Transverse colon (tissue), 4 donors: ENCODE data around the gene YWHAQ. TPM values are rescaled to one million over a fixed set of nuclear protein-coding genes. Genes with fewer than 3 reads are reported as not detected.
A peak's percentile ranks its signal among the peaks of the same experiment; 100 is the strongest.
"Not testable (repeated sequence)": the region's sequence is repeated elsewhere in the genome, so short reads cannot be mapped to it uniquely, and the experiment has no call there.

ENCODE experiments used
- DNase-seq: peaks from one replicate; pipeline ENCODE4 v3.0.0-alpha.2; 2019
- H3K27ac ChIP-seq, 4 donors: fragments of 200-600 bp; sonication (generic); 2 replicates each; pipeline ENCODE4 v1.5.1; 2016 to 2018; ENCODE audit warnings: inconsistent platforms in 4 of 4
- H3K27me3 ChIP-seq: fragments of 200-600 bp; sonication (generic); 2 replicates; pipeline ENCODE4 v1.5.1; 2017; ENCODE audit warnings: inconsistent platforms
- H3K36me3 ChIP-seq, 4 donors: fragments of 200-600 bp; sonication (generic); 2 replicates each; pipeline ENCODE4 v1.5.1; 2017 to 2019; ENCODE audit warnings: inconsistent platforms in 4 of 4
- H3K4me1 ChIP-seq, 4 donors: fragments of 200-600 bp; sonication (generic); 2 replicates each; pipeline ENCODE4 v1.5.1; 2017 to 2020; ENCODE audit warnings: inconsistent platforms in 4 of 4
- H3K4me3 ChIP-seq, 4 donors: fragments of 200-600 bp; sonication (generic); 1 replicate in 1 of 4; 2 replicates in 3 of 4; pipeline versions ENCODE4 v1.5.1 to v1.6.1; 2017 to 2019; ENCODE audit warnings: inconsistent platforms in 4 of 4
- H3K9me3 ChIP-seq, 2 donors: fragments of 200-600 bp; sonication (generic); 2 replicates each; pipeline ENCODE4 v1.5.1; 2017 to 2019; ENCODE audit warnings: inconsistent platforms in 2 of 2
- CTCF ChIP-seq, 5 experiments: fragments of 200-600 bp in 3 of 5; fragments of 450-650 bp in 2 of 5; sonication (generic) in 3 of 5; IDR thresholded peaks; 1 replicate in 2 of 5; 2 replicates in 3 of 5; pipeline ENCODE4 v1.5.1; 2016 to 2017; ENCODE audit warnings: antibody characterized with exemption in 5 of 5, inconsistent platforms in 3 of 5, mild to moderate bottlenecking in 2 of 5, moderate library complexity in 1 of 5
- EP300 ChIP-seq: sonication (generic); formaldehyde crosslinking; IDR thresholded peaks from one replicate; pipeline ENCODE4 v1.6.1; 2017; ENCODE audit warnings: antibody characterized with exemption, low read depth
- POLR2A ChIP-seq: fragments of 450-650 bp; IDR thresholded peaks from one replicate; pipeline ENCODE4 v1.6.1; 2016; ENCODE audit warnings: antibody characterized with exemption, mild to moderate bottlenecking, moderate library complexity
- POLR2AphosphoS5 ChIP-seq, 3 donors: sonication (generic); formaldehyde crosslinking; IDR thresholded peaks; one replicate each; pipeline ENCODE4 v1.6.1; 2016; ENCODE audit warnings: antibody characterized with exemption in 3 of 3
- WGBS, 2 donors: methylation state at CpG; one replicate each; pipeline ENCODE4 v1.1.5; 2018; ENCODE audit warnings: low coverage in 1 of 2; 5-methylcytosine and 5-hydroxymethylcytosine counted together
- in situ Hi-C, 4 donors: fragments of 200-750 bp; cut with MboI; loops; one replicate each; pipeline versions ENCODE4 v1.15.0 to v1.15.1; 2017; ENCODE audit warnings: low sequenced_read_pairs in 3 of 4, low pct_ligation_motif_present in 1 of 4, low pct_unique_long_range_greater_than_20kb in 1 of 4
- intact Hi-C: fragments of 100-400 bp; cut with DNase I; formaldehyde crosslinking; loops from one replicate; pipeline ENCODE4 v1.15.1; 2023; ENCODE audit warnings: low total_unique reads
- total RNA-seq, 4 donors: library from RNA; depleted of rRNA; stranded (reverse); fragments of >200 nt; gene quantifications; one replicate each; pipeline ENCODE4 v1.1.0, GENCODE V29; 2016

Gene YWHAQ
- total RNA-seq, 4 donors from 2014 or later = 84.0 to 189 (median 145) TPM

GRCh38 chr2:9611549-9611912 is 19.3 kb downstream of the YWHAQ start:
- DNase-seq, H3K9me3 ChIP-seq, in situ Hi-C loops, H3K4me3 ChIP-seq, H3K36me3 ChIP-seq, H3K27me3 ChIP-seq: not testable (repeated sequence)
- Histone ChIP-seq H3K4me1 (peaks cover 19 to 83% (median 46%) of the 10 kb centered on the region in 4 donors), H3K27ac (peak overlapping the region in 1 of 4 donors; percentile 53)
- TF ChIP-seq CTCF (IDR thresholded peaks at IDR 0.05) = peak in 2 of 5 experiments; percentile 28 to 37
- WGBS, 2 donors = 93 to 100% methylated on average over 6 to 8 of the region's 8 CpGs
- intact Hi-C loops = loop anchor here (5.0 kb wide), 1 partner anchor 1856 kb away; the partner anchor contains the start of gene E2F6

DNA sequence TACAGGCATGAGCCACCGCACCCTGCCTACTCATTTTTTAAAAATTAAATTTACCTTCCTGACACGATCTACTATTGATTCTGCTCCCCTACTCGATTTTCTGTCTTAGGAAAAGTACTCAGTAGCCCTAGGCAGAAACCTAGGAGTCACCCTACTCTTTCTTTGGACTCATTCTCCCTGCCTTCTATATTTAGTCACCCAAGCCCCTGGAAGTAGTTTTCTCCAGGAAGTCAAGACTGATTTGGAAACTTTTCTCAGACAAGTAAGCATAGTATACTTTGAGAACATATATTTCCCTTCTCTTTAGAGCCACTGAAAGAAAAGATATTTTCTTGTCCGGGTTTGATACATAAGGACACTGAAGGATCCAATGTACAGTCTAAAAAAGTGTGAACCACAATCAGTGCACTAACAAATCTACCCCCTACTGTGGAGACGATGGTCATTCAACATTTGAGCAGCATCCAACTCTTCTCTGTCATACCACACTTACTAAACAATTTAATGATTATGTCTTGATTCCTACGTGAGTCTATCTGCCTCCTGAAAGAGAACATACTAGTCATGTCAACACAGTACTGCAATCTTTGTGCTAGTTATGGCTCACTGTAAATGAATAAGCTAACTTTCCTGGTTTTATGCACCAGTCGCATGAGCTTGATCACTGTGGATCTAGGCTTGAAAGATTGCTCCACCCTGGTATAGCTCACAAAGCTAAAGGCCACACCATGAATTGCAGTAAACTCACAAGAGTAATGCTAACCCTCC is 19.8 kb downstream of the YWHAQ start:
- in situ Hi-C loops = no loop called here
- 69 to 71% methylated on average over 4 to 7 of the region's 7 CpGs for WGBS, 2 donors
- Histone ChIP-seq H3K36me3 (no peaks in the 10 kb centered on the region), H3K27ac (peak overlapping the region in 3 of 4 donors; percentile 15 to 53 (median 35)), H3K4me1 (peaks cover 19 to 82% (median 46%) of the 10 kb centered on the region in 4 donors), H3K4me3 (no peak overlapping the region), H3K9me3 (no peaks in the 10 kb centered on the region), H3K27me3 (no peaks in the 10 kb centered on the region)
- TF ChIP-seq CTCF (IDR thresholded peaks at IDR 0.05) (no peak), POLR2AphosphoS5 (IDR thresholded peaks at IDR 0.05) (no peak), EP300 (no peak), POLR2A (no peak)
- DNase-seq = no peak
- intact Hi-C loops = loop anchor here (5.0 kb wide), 1 partner anchor 1856 kb away; the partner anchor contains the start of gene E2F6

- H3K27me3 ChIP-seq, H3K36me3 ChIP-seq, DNase-seq, H3K9me3 ChIP-seq, in situ Hi-C loops, intact Hi-C loops: not testable (repeated sequence)
- peaks cover 18 to 64% (median 36%) of the 10 kb centered on the region in 4 donors for H3K4me1 ChIP-seq
- peak overlapping the region; percentile 75 to 83 (median 82) for H3K27ac ChIP-seq
- H3K4me3 ChIP-seq = peak overlapping the region in 2 of 4 donors; percentile 0 to 33
- 51 to 57% methylated on average over 7 to 10 of the region's 10 CpGs for WGBS, 2 donors
Observed at GRCh38 chr2:9608491-9608890, 22.3 kb downstream of the YWHAQ start.

GRCh38 chr2:9602412-9602811 is 28.4 kb downstream of the YWHAQ start:
- no peak for DNase-seq
- H3K9me3 ChIP-seq = peaks cover 13% of the 10 kb centered on the region in 2 donors
- H3K4me1 ChIP-seq = peaks cover 0 to 12% (median 2%) of the 10 kb centered on the region in 4 donors
- TF ChIP-seq EP300 = no peak
- TF ChIP-seq CTCF (IDR thresholded peaks at IDR 0.05) = no peak
- no peak for TF ChIP-seq POLR2AphosphoS5 (IDR thresholded peaks at IDR 0.05)
- no peak for TF ChIP-seq POLR2A
- H3K27me3 ChIP-seq = no peaks in the 10 kb centered on the region
- peaks cover 0 to 26% (median 2%) of the 10 kb centered on the region in 4 donors for H3K36me3 ChIP-seq
- H3K27ac ChIP-seq = no peak overlapping the region
- intact Hi-C loops (no loop called here), in situ Hi-C loops (no loop called here)
- 92 to 100% methylated on average over 1 to 3 of the region's 3 CpGs for WGBS, 2 donors
- no peak overlapping the region for H3K4me3 ChIP-seq
